Muscle of back (tissue), 11 donors: ENCODE results near the gene LBHD1. TPM values are rescaled to one million over a fixed set of nuclear protein-coding genes. Genes with fewer than 3 reads are reported as not detected.
"Not testable (repeated sequence)": the region's sequence is repeated elsewhere in the genome, so short reads cannot be mapped to it uniquely, and the experiment has no call there.

Experiments
- DNase-seq, 3 donors: peaks; one replicate each; pipeline versions ENCODE4 v3.0.0 to v3.0.0-alpha.2; 2013
- polyA plus RNA-seq, 10 donors: library from polyadenylated mRNA; unstranded; fragments of 120-200 nt; gene quantifications; one replicate each; pipeline ENCODE4 v1.2.1, GENCODE V29; 2013; ENCODE audit not compliant: insufficient read length in 10 of 10

Gene LBHD1
- polyA plus RNA-seq, 10 donors: 3.0 to 8.4 (median 6.6) TPM

- DNase-seq: peak; percentile 95 to 98 (median 97)
Measured at GRCh38 chr11:62665075-62665598, 6.9 kb downstream of the LBHD1 start, which contains the start of the genes C11orf98 and CSKMT. TSS of gene C11orf98 (minus strand) at chr11:62665210. CDS start at chr11:62665169, 41 bp downstream. TSS of gene CSKMT (plus strand) at chr11:62665312. CDS start at chr11:62665880, 568 bp downstream.

DNA sequence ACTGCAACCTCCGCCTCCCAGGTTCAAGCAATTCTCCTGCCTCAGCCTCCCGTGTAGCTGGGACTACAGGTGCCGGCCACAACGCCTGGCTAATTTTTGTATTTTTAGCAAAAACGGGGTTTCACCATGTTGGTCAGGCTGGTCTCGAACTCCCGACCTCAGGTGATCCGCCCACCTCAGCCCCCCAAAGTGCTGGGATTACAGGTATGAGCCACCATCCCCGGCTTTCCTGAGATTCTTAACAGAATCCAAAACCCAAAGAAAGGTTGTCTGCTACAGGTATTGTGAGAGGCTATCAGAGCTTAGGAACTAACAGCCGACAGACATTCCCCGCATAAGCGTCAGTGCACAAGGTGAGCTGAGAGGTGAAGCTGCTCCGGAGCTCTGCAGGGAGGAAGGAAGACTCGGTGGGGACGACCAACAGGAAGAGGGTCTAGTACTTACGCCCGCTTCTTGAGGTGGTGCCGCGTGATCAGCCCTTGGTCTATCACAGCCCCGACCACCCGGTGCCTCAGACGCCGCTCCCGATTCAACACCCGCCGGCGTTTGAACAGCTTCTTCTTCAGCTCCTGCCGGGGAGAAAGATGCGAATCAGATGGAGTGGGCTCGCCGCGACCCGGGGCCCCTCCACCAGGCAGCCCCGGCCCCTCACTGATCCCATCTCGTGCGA, 7.5 kb downstream of the LBHD1 start:
- no peak for DNase-seq

DNA sequence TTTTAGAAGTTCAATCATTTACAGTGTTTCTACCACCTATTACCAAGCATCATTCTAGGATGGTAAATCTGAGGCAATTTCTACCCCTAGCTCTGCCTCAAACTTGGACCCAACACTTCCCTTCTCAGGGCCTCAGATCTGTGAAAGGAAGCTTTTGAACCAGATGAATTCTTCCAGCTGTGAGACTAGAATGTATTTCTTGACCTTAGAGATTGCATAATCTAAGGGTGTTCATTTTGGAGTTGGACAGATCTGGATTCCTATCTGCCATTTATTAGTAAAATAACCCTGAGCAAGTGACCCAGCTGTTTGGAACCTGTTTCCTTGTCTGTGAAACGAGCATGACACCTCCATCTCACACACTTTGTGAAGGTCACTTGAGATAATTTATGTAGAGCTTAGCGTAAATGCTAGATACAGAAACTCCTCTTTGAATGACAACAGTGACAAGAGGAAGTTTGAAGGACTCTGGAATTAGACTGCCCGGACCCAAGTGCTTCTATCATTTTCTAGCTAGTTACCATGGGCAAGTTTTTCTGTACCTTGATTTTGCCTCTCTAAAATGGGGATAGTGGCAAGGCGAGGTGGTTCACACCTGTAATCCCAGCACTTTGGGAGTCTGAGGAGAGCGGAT, 15.2 kb downstream of the LBHD1 start:
- DNase-seq: no peak

DNA sequence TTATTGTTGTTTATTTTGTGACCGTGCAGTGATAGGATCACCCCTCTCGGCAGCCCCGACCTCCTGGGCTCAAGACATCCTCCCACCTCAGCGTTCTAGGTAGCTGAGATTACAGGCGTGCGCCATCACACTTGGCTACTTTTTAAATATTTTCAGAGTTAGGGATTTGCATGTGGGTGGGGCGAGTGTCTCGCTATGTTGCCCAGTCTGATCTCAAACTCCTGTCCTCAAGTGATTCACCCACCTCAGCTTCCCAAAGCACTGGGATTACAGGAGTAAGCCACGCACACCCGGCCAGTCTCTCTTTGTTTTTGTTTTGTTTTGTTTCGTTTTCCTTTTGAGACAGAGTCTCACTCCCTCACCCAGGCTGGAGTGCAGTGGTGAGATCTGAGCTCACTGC, 17.8 kb downstream of the LBHD1 start:
- DNase-seq: no peak

- no peak for DNase-seq
Measured at GRCh38 chr11:62652161-62653006, 19.7 kb downstream of the LBHD1 start.

DNA sequence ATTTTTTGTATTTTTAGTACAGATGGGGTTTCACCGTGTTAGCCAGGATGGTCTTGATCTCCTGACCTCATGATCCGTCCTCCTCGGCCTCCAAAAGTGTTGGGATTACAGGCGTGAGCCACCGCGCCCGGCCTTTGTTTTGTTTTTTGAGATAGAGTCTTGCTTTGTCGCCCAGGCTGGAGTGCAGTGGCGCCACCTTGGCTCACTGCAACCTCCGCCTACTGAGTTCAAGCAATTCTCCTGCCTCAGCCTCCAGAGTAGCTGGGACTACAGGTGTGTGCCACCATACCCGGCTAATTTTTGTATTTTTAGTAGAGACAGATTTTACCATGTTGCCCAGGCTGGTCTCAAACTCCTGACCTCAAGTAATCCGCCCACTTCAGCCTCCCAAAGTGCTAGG, 21.8 kb downstream of the LBHD1 start:
- not testable (repeated sequence) for DNase-seq

GRCh38 chr11:62649486-62649885, 22.6 kb downstream of the LBHD1 start:
- DNase-seq: no peak

GRCh38 chr11:62648967-62649364, 23.1 kb downstream of the LBHD1 start:
- no peak for DNase-seq

- no peak for DNase-seq
Measured at GRCh38 chr11:62648185-62648966, 23.7 kb downstream of the LBHD1 start.

GRCh38 chr11:62647609-62648005, 24.5 kb downstream of the LBHD1 start:
- DNase-seq: no peak

GRCh38 chr11:62646825-62647608, 25.1 kb downstream of the LBHD1 start:
- no peak for DNase-seq

GRCh38 chr11:62645946-62646824, 25.9 kb downstream of the LBHD1 start, which contains the start of gene GANAB:
TSS of gene GANAB (minus strand) at chr11:62646613. CDS start at chr11:62646599, 14 bp downstream.
- DNase-seq: peak; percentile 98 to 99 (median 99)

GRCh38 chr11:62645671-62645945, 26.5 kb downstream of the LBHD1 start:
- DNase-seq: no peak

GRCh38 chr11:62644220-62644619, 27.8 kb downstream of the LBHD1 start:
- no peak for DNase-seq

DNA sequence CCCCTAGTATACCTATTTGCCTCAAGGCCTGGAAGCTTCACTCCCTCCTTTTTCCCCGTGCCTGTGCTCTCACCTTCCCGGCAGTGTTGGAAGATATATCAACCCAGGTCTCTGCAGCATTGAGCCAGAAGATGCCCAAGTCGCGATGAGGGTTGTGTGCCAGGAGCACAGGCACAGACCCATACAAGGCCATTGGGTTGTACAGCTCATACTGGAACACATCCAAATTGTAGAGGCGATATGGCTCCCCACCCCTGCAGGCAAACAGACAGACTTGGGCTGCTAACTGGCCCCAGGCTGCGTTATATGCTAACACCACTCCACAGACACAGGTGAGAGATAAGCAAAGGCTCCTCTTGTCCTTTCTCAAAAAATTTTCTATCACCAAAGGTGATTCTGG, 39.6 kb downstream of the LBHD1 start:
- no peak for DNase-seq

GRCh38 chr11:62627713-62628112, 44.4 kb downstream of the LBHD1 start:
- no peak for DNase-seq

DNA sequence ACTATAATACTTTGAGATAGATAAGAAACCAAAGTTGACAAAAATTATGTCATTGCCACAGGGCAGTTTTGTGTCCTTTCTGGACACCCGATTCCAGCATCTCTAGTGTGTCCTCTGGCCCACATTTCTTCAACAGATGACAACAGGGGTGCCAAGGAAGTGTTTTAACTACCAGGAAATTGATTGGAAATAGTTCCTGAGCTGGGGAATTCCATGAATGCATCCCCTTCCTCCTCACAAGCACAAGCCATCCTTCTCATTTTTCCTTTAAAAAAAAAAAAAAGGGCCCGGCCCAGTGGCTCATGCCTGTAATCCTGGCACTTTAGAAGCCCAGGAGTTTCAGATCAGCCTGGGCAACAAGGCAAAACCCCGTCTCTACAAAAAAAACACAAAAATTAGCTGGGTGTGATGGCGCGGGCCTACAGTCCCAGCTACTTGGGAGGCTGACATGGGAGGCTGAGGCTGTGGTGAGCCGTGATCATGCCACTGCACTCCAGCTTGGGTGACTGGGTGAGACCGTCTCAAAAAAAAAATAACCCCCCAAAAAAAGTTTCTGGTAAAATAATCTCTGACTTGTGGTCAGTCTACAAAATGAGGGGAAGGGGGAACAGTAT, 49.5 kb downstream of the LBHD1 start:
- DNase-seq: no peak

DNA sequence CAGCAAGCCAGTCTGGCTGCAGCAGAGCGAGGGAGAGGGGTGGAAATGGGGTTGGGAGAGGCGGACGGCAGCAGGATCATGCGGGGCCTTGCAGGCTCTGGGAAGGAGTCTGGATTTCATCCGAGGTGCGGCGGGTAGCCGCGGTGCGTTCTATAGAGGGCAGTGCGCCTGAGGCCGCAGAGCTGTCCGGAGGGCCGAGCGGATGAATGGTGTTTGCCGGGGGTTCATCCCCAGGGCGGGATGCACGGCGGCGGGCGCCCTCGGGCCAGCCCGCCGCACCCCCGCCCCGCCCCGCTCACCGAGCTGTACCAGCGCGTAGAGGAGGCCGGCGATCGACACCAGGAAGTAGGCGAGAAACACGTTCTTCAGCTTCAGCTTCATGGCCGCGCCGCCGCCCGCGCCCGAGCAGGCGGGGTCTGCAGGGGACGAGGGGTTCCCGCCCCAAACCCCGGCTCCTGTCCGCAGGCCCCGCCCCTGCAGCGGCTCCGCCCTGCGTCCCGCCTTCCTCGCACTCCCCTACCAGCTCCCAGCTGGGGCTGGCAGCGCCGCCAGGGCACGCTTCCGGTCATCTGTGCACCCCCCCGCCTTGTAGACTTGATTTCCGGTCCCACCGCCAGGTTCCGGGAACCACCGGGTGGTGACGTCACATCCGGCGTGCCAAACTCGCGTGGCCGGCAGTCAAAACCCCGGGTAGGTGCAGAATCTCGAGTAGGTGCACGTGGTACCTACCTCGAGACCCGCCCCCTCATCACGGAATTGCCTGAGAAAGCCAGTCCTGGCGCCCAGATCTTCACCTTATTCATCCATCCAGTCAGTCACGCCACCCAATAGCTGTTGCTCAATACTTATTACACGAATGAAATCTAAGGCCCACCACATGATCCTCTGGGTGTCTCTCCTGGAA, 50.2 kb downstream of the LBHD1 start, which contains the start of gene B3GAT3:
TSS of gene B3GAT3 (minus strand) at position 420 of the 904 bp plus-strand sequence. CDS start at position 381, 39 bp downstream.
- peak; percentile 94 to 98 (median 96) for DNase-seq
